ENCODE results near the gene RORC.

RORC gene

DNA sequence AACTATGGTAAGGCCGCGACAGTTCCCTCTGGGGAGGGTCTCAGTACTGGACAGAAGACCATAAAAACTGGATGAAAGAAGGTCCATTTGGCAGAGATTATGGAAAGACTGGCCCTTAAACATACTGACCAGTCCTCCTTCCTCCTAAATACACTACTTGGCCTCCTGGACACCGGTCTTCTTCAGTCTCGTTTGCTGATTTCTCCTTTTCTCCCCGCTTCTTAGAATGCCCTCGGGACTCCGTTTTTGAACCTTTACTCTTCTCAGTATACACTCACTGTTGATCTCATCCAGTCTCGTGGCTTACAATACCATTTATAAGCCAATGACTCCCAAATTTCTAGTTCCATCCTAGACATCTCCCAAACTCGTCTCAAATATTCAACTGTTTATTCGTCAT, 67.6 kb downstream of the RORC start:
- H3K27me3 ChIP-seq = no peaks in the 10 kb centered on the region
- H3K4me2 ChIP-seq = peak overlapping the region; percentile 97
- peaks cover 19% of the 10 kb centered on the region for H3K4me1 ChIP-seq
- H3K36me3 ChIP-seq = peaks cover 34% of the 10 kb centered on the region
- H3K4me3 ChIP-seq = peak overlapping the region; percentile 90
- no peak for TF ChIP-seq Cebpa-rat (IDR thresholded peaks at IDR 0.05)
- peak overlapping the region; percentile 92 for H3K9ac ChIP-seq
- H3K9me3 ChIP-seq = no peaks in the 10 kb centered on the region
- peak overlapping the region; percentile 88 for H3K27ac ChIP-seq
- H4K20me1 ChIP-seq = no peaks in the 10 kb centered on the region

DNA sequence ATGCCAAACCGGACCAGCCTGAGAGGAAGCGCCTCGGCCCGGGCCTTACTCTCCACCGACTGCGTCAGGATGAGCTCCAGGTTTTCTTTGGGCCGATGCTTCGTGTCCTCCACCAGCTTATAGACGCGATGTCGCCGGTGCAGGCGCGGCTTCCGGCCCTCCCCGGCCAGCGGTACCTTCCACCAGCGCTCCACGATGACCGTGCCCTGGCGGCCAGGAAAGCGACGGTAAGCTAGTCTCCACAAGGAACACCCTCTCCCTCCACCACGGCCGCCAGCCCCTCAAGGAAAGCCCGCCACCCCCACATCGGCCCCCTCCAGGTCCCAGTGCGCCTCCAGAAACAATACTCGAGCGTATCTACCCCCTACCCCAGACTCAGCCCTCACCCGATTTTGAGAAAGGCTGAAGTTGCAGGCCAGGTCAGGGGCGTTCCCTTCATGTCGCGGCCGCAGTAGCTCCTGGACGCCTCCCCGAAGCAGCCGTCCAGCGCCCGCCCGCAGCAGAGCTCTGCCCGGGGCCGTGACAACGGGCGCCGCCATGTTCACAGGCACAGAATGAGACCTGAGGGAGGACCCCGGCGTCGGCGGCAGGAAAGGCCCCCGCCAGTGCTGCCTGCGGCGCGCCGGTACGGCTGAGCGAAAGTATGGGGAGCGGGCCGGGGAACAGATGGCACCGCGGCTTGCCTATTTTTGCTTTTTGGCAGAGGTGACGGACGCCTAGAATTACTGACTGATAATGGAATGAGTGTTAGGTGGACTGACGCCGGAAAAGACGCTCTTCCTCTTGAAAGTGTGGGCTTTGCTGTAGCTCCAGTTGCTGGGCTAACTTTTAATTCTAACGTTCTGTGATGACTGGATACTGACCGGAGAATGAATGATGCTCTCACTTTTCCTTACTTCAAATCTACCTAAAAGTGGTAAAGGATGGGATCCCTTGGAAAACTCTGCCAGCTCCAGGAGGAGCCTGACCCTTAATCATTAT, 68.4 kb downstream of the RORC start, which contains the start of gene MRPL9:
TSS of gene MRPL9 (minus strand) at position 556 of the 981 bp plus-strand sequence. CDS start at position 539, 17 bp downstream.
- no peaks in the 10 kb centered on the region for H3K27me3 ChIP-seq
- no peak for TF ChIP-seq Cebpa-rat (IDR thresholded peaks at IDR 0.05)
- H3K4me3 ChIP-seq = peak within 1 kb of the TSS; percentile 90
- peak within 1 kb of the TSS; percentile 92 for H3K9ac ChIP-seq
- no peaks in the 10 kb centered on the region for H4K20me1 ChIP-seq
- H3K9me3 ChIP-seq = no peaks in the 10 kb centered on the region
- peak within 1 kb of the TSS; percentile 88 for H3K27ac ChIP-seq
- H3K36me3 ChIP-seq = peaks cover 41% of the 10 kb centered on the region
- H3K4me1 ChIP-seq = peaks cover 19% of the 10 kb centered on the region
- peak within 1 kb of the TSS; percentile 97 for H3K4me2 ChIP-seq

DNA sequence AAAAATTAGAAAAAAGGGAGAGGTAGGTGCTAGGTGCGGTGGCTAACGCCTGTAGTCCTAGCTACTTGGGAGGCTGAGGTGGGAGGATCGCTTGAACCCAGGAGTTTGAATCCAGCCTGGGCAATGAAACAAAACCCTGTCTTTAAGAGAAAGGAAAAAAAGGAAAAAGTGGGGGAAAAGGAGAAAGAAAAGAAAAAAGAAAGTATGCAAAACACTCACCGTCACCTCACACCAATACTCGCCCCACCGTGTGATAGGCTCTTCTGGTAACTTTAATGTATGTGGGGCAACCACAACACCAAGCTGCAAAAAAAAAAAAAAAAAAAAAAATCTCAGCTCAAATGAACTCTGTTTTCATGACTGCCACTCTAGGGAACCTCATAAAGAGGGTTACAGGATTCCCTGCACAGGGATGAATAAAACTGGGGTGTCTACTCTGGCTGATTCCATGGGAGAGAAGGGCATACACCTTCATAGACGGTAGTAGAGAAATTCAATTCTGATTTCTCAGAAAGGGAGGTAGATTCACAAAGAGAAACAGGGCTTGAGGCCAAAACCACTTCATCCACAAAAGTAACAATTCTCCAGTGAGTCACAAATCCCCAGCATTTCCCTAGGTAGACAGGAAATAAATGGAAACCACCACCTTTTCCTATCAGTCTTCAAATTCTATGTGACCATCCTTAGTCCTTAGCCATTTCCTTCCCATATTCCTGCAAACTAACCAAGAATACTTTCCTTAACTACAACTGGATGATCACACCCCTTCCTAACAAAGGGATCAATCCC, 70.8 kb downstream of the RORC start:
- peaks cover 19% of the 10 kb centered on the region for H3K4me1 ChIP-seq
- peaks cover 64% of the 10 kb centered on the region for H3K36me3 ChIP-seq
- no peak for TF ChIP-seq Cebpa-rat (IDR thresholded peaks at IDR 0.05)

DNA sequence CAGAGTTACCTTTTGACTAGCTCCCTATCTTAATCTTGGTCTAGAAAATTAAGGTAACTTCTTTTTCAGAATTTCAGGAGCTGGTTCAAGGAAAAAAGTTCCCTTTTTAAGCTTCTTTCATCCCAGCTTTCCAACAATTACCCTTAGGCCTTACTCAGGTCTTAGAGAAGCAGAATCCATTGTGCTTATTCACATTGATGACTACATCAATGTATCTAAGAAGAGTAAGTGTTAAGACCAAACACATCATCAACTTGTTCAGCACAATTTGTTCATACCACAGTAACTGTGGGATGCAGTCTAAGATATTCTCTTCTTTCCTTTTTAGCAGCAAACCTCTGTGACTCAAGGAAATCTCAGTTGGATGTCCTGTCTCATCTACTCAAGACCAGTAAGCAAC, 72.4 kb downstream of the RORC start:
- H4K20me1 ChIP-seq = no peaks in the 10 kb centered on the region
- no peak overlapping the region for H3K9ac ChIP-seq
- H3K4me3 ChIP-seq = no peak overlapping the region
- H3K9me3 ChIP-seq = no peaks in the 10 kb centered on the region
- peaks cover 73% of the 10 kb centered on the region for H3K36me3 ChIP-seq
- TF ChIP-seq Cebpa-rat (IDR thresholded peaks at IDR 0.05) = no peak
- peaks cover 17% of the 10 kb centered on the region for H3K4me1 ChIP-seq
- no peak overlapping the region for H3K27ac ChIP-seq
- no peaks in the 10 kb centered on the region for H3K27me3 ChIP-seq
- H3K4me2 ChIP-seq = no peak overlapping the region

More for the DNA sequence above, 70.8 kb downstream of the RORC start:
- H3K9ac ChIP-seq = no peak overlapping the region
- H3K4me2 ChIP-seq = no peak overlapping the region
- H3K9me3 ChIP-seq = no peaks in the 10 kb centered on the region
- H3K27ac ChIP-seq = no peak overlapping the region
- H3K27me3 ChIP-seq = no peaks in the 10 kb centered on the region
- H4K20me1 ChIP-seq = no peaks in the 10 kb centered on the region
- H3K4me3 ChIP-seq = no peak overlapping the region

DNA sequence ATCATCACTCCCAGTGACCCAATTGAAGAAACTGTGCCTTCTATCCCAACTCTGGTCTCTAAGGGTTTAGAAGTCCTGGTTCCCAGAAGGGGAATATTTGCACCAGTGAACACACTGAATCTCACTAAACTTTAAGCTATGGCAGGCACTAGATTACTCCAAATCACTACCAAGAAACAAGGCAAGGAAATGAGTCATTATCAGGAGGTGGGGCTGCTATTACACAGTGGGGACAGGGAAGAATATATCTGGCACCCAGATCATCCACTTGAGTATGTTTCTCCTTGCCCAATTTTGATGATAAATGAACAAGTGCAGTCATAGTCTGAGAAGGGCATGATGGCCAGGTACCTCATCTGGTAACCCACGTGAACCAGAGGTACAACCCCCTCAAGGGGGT, 75.3 kb downstream of the RORC start:
- Histone ChIP-seq H3K4me2 (no peak overlapping the region), H3K4me3 (no peak overlapping the region), H3K27ac (no peak overlapping the region), H3K9me3 (no peaks in the 10 kb centered on the region), H3K36me3 (peaks cover 62% of the 10 kb centered on the region), H3K9ac (no peak overlapping the region), H3K27me3 (no peaks in the 10 kb centered on the region), H3K4me1 (no peaks in the 10 kb centered on the region), H4K20me1 (no peaks in the 10 kb centered on the region)
- TF ChIP-seq Cebpa-rat (IDR thresholded peaks at IDR 0.05) = no peak

All from BLaER1 (cell line).